ENCODE results near the gene DUSP11. TPM values are rescaled to one million over a fixed set of nuclear protein-coding genes. Genes with fewer than 3 reads are reported as not detected.

Gene DUSP11
- total RNA-seq (10 to 100 TPM; 33.1 to 34.4 TPM), polyA plus RNA-seq (41.0 TPM)

- Histone ChIP-seq H3K9me3 (ENCODE audit: low read length) (no peaks in the 10 kb centered on the region), H3K36me3 (ENCODE audit: insufficient read depth, low read length) (peaks cover 10% of the 10 kb centered on the region), H3K27me3 (ENCODE audit: insufficient read depth, low read length, poor library complexity, severe bottlenecking) (no peaks in the 10 kb centered on the region), H3K4me1 (ENCODE audit: insufficient read depth, low read length) (peaks cover 14% of the 10 kb centered on the region), H3K27ac (ENCODE audit: low read depth, low read length) (peak within 1 kb of the TSS; percentile 98), H3K4me3 (ENCODE audit: low read length) (peak within 1 kb of the TSS; percentile 87)
- Mint-ChIP-seq H3K36me3 (peaks cover 4 to 39% (median 13%) of the 10 kb centered on the region in 3 donors), H3K27ac (peak within 1 kb of the TSS; percentile 91 to 99 (median 99)), H3K9me3 (no peaks in the 10 kb centered on the region), H3K4me3 (peak within 1 kb of the TSS; percentile 96 to 100 (median 99)), H3K27me3 (peaks cover 0 to 12% of the 10 kb centered on the region in 2 donors), H3K4me1 (peaks cover 36 to 51% (median 43%) of the 10 kb centered on the region in 3 donors)
- DNase-seq: peak; percentile 93 to 97 (median 95)
- CTCF ChIA-PET: interaction anchor here (0.9 to 1.0 kb wide), 2 partner anchors 43 to 48 kb away, joined by 3 to 4 read pairs; partner anchors contain the start of gene TPRKB
- POLR2A ChIA-PET: interaction anchor here (0.6 to 1.1 kb wide), 2 partner anchors 43 to 46 kb away, joined by 4 read pairs; partner anchors contain the start of gene TPRKB
These were observed at the start of gene DUSP11 for GRCh38 chr2:73779467-73780236. TSS of gene DUSP11 (minus strand) at chr2:73780103. CDS start at chr2:73779974, 129 bp downstream.

DNA sequence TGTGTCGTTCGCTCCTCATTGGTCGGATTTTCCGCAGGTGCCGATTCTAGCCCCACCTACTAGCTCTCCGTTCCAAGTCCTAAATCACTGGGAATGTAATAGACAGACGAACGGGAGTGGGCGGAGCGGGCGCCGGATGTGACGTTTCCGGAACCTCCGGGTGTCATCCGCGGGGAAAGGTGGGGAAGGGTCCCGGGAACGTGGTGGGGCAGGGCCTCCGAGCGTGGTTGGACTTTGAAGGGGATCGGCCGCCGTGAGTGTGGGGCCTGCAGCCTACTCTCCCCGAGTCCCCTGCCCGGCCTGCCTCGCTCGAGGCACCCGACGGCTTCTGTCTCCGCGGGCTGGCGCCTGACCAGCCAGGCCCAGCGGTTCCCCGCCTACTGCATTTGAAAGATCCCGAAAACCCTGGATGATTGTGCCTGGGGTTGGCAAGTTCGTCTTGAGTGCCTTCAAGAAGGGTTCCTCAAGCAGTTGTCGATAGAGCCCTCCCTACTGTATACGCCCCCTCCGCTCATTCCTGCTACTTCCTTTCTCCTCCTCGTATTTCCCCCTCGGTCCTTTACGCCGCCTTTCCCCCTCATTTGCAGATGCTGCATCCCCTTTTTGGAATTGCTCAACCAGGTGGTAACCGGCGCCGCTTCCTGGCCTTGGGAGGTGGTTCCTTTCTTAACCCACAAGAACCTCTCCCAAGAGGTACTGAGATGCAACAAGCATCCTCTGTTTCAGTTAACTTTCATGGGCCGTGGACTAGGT, 49.1 kb upstream of the DUSP11 start, which contains the start of gene STAMBP:
Gene STAMBP, plus strand, starts transcription at position 144 of the 753 bp plus-strand sequence. CDS start 1,896 bp downstream, outside the sequence.
- Histone ChIP-seq H3K4me3 (ENCODE audit: low read length) (peak within 1 kb of the TSS; percentile 92), H3K4me1 (ENCODE audit: insufficient read depth, low read length) (peaks cover 32% of the 10 kb centered on the region), H3K36me3 (ENCODE audit: insufficient read depth, low read length) (peaks cover 9% of the 10 kb centered on the region), H3K9me3 (ENCODE audit: low read length) (no peaks in the 10 kb centered on the region), H3K27me3 (ENCODE audit: insufficient read depth, low read length, poor library complexity, severe bottlenecking) (no peaks in the 10 kb centered on the region), H3K27ac (ENCODE audit: low read depth, low read length) (peak within 1 kb of the TSS; percentile 93)
- ChIA-PET CTCF (interaction anchor here (1.0 to 2.5 kb wide), 8 partner anchors 9 to 506 kb away, joined by 3 to 11 read pairs (median 6); partner anchors contain the start of genes BOLA3 and MOB1A), POLR2A (interaction anchor here (0.6 to 1.3 kb wide), 6 partner anchors 48 to 629 kb away, joined by 3 to 9 read pairs (median 4); partner anchors contain the start of genes MOB1A, TPRKB and WBP1)
- H3K36me3 Mint-ChIP-seq: peaks cover 7 to 32% (median 8%) of the 10 kb centered on the region in 3 donors
- H3K4me1 Mint-ChIP-seq: peaks cover 46 to 61% (median 52%) of the 10 kb centered on the region in 3 donors
- peak within 1 kb of the TSS; percentile 94 to 100 (median 99) for H3K27ac Mint-ChIP-seq
- peak; percentile 86 to 94 (median 90) for DNase-seq
- H3K4me3 Mint-ChIP-seq: peak within 1 kb of the TSS; percentile 82 to 98 (median 96)
- H3K27me3 Mint-ChIP-seq: no peaks in the 10 kb centered on the region
- no peaks in the 10 kb centered on the region for H3K9me3 Mint-ChIP-seq

- Mint-ChIP-seq H3K27ac (peak overlapping the region; percentile 94 to 100 (median 99)), H3K4me1 (peaks cover 46 to 61% (median 52%) of the 10 kb centered on the region in 3 donors), H3K9me3 (no peaks in the 10 kb centered on the region), H3K27me3 (no peaks in the 10 kb centered on the region), H3K36me3 (peaks cover 7 to 28% (median 8%) of the 10 kb centered on the region in 3 donors), H3K4me3 (peak overlapping the region; percentile 82 to 98 (median 96))
- H3K9me3 ChIP-seq (ENCODE audit: low read length): no peaks in the 10 kb centered on the region
- peaks cover 32% of the 10 kb centered on the region for H3K4me1 ChIP-seq (ENCODE audit: insufficient read depth, low read length)
- no peaks in the 10 kb centered on the region for H3K27me3 ChIP-seq (ENCODE audit: insufficient read depth, low read length, poor library complexity, severe bottlenecking)
- POLR2A ChIA-PET: interaction anchor here (0.6 to 1.3 kb wide), 6 partner anchors 47 to 630 kb away, joined by 3 to 9 read pairs (median 4); partner anchors contain the start of genes MOB1A, TPRKB and WBP1
- CTCF ChIA-PET: interaction anchor here (1.0 to 2.5 kb wide), 8 partner anchors 10 to 507 kb away, joined by 3 to 11 read pairs (median 6); partner anchors contain the start of genes BOLA3 and MOB1A
- peaks cover 6% of the 10 kb centered on the region for H3K36me3 ChIP-seq (ENCODE audit: insufficient read depth, low read length)
- H3K4me3 ChIP-seq (ENCODE audit: low read length): peak overlapping the region; percentile 92
- no peak for DNase-seq
- peak overlapping the region; percentile 93 for H3K27ac ChIP-seq (ENCODE audit: low read depth, low read length)
These were observed 48.5 kb upstream of the DUSP11 start for GRCh38 chr2:73828389-73828817.

DNA sequence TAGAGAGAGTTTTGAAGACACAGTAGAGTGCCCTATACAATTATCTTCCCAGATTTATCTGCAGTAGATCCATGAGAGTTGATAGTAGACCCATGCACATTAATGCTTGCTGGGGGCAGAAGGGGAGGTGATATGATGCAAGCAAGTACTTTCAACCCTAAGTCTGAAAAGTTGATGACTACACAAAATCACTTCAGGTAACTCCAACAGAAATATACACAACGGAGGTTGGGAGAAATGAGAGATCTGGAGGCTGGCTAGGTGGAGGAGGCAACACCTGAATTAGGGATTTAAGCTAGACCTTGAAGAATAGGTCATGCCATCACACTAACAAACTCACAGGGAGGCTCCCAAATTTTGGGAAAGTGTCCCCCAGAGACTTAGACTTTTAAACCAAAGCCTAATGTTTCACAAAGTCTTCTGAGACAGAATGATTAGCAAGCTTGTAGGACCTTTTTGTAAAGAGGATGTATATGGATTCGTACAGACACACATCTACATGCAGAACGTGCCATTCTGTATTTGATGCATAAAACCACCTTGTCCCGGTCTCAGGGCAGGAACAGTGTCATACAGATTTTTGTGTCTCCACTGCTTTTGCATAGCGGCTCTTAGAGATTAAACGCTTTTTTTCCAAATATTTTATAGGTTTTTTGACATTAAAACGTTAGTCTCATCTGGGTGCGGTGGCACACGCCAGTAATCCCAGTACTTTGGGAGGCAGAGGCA, 47.9 kb upstream of the DUSP11 start:
- Histone ChIP-seq H3K4me1 (ENCODE audit: insufficient read depth, low read length) (peaks cover 31% of the 10 kb centered on the region), H3K27ac (ENCODE audit: low read depth, low read length) (no peak overlapping the region), H3K36me3 (ENCODE audit: insufficient read depth, low read length) (peaks cover 6% of the 10 kb centered on the region), H3K9me3 (ENCODE audit: low read length) (no peaks in the 10 kb centered on the region), H3K4me3 (ENCODE audit: low read length) (peak overlapping the region; percentile 92), H3K27me3 (ENCODE audit: insufficient read depth, low read length, poor library complexity, severe bottlenecking) (no peaks in the 10 kb centered on the region)
- DNase-seq: no peak
- Mint-ChIP-seq H3K27ac (peak overlapping the region; percentile 39 to 100 (median 94)), H3K27me3 (no peaks in the 10 kb centered on the region), H3K36me3 (peaks cover 6 to 24% (median 7%) of the 10 kb centered on the region in 3 donors), H3K4me1 (peaks cover 44 to 60% (median 51%) of the 10 kb centered on the region in 3 donors), H3K9me3 (no peaks in the 10 kb centered on the region), H3K4me3 (peak overlapping the region; percentile 76 to 98 (median 96))
- ChIA-PET POLR2A (interaction anchor here (0.6 to 1.3 kb wide), 6 partner anchors 47 to 630 kb away, joined by 3 to 9 read pairs (median 4); partner anchors contain the start of genes MOB1A, TPRKB and WBP1), CTCF (interaction anchor here (0.8 to 2.5 kb wide), 12 partner anchors 11 to 507 kb away, joined by 3 to 11 read pairs (median 4); partner anchors contain the start of genes BOLA3, DGUOK, DUSP11 and MOB1A)

DNA sequence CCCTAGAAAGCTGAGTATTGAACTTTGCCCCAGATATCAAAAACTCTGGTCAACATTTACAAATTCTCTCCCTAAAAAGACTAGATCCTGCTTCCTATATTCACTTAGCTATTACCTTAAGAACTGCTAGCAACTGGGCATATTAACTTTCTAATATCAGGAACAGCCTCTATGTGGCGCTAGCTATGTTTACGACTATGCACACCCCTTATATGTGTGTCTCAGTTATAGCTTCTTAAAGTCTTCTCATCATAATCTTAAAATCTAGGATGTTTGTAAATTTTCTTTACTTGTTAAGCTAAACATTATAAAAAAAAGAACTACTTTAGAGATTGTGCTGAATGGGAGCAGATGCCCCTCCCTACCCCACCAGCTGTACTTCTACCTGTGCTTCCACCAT, 47.1 kb upstream of the DUSP11 start:
- CTCF ChIA-PET: interaction anchor here (0.8 to 2.5 kb wide), 7 partner anchors 47 to 372 kb away, joined by 3 to 11 read pairs (median 4); partner anchors contain the start of genes DGUOK, DUSP11 and MOB1A
- H3K9me3 Mint-ChIP-seq: no peaks in the 10 kb centered on the region
- peak overlapping the region in 5 of 7 donors; percentile 8 to 98 (median 76) for H3K4me3 Mint-ChIP-seq
- no peaks in the 10 kb centered on the region for H3K9me3 ChIP-seq (ENCODE audit: low read length)
- POLR2A ChIA-PET: no interaction called here
- no peaks in the 10 kb centered on the region for H3K27me3 Mint-ChIP-seq
- H3K4me1 ChIP-seq (ENCODE audit: insufficient read depth, low read length): peaks cover 29% of the 10 kb centered on the region
- H3K36me3 Mint-ChIP-seq: peaks cover 0 to 16% (median 2%) of the 10 kb centered on the region in 3 donors
- no peak overlapping the region for H3K4me3 ChIP-seq (ENCODE audit: low read length)
- H3K4me1 Mint-ChIP-seq: peaks cover 39 to 53% (median 46%) of the 10 kb centered on the region in 3 donors
- H3K27ac Mint-ChIP-seq: peak overlapping the region in 4 of 8 donors; percentile 20 to 91 (median 72)
- no peak overlapping the region for H3K27ac ChIP-seq (ENCODE audit: low read depth, low read length)
- H3K36me3 ChIP-seq (ENCODE audit: insufficient read depth, low read length): no peaks in the 10 kb centered on the region
- no peak for DNase-seq
- no peaks in the 10 kb centered on the region for H3K27me3 ChIP-seq (ENCODE audit: insufficient read depth, low read length, poor library complexity, severe bottlenecking)

DNA sequence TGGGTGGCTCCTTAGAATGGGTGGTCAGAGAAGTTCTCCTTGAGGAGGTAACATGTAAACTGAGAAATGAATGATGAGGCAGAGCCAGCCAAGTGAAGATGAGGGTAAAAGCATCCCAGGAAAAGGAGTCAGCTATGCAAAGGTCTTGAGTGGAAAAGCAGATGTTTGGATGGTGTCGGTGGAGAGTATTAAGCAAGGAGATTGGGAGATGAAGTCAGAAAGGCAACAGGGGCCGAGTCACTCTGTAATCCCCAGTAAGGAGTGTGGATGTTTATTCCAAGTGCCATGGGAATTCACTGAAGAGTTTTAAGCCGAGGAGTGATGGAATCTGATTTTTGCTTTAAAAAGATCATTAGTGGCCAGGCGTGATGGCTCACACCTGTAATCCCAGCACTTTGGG, 45.5 kb upstream of the DUSP11 start:
- Mint-ChIP-seq H3K4me3 (peak overlapping the region in 2 of 7 donors; percentile 11 to 51), H3K36me3 (peaks cover 0 to 9% (median 2%) of the 10 kb centered on the region in 3 donors), H3K9me3 (no peaks in the 10 kb centered on the region), H3K4me1 (peaks cover 29 to 39% (median 31%) of the 10 kb centered on the region in 3 donors), H3K27ac (peak overlapping the region in 1 of 8 donors; percentile 38), H3K27me3 (no peaks in the 10 kb centered on the region)
- Histone ChIP-seq H3K27me3 (ENCODE audit: insufficient read depth, low read length, poor library complexity, severe bottlenecking) (no peaks in the 10 kb centered on the region), H3K4me1 (ENCODE audit: insufficient read depth, low read length) (peaks cover 23% of the 10 kb centered on the region), H3K9me3 (ENCODE audit: low read length) (no peaks in the 10 kb centered on the region), H3K36me3 (ENCODE audit: insufficient read depth, low read length) (no peaks in the 10 kb centered on the region), H3K4me3 (ENCODE audit: low read length) (no peak overlapping the region), H3K27ac (ENCODE audit: low read depth, low read length) (no peak overlapping the region)
- CTCF ChIA-PET: interaction anchor here (1.4 to 5.2 kb wide), 4 partner anchors 254 to 510 kb away, joined by 3 to 39 read pairs (median 6); no protein-coding TSS in a partner anchor
- DNase-seq: no peak
- POLR2A ChIA-PET: no interaction called here

Data from CD8-positive, alpha-beta memory T cell (primary cell).